Sigmoid colon (tissue), 4 donors: ENCODE measurements around the gene WDR1.

Experiments used
- EP300 ChIP-seq, 4 donors: sonication (generic); formaldehyde crosslinking; IDR thresholded peaks; one replicate each; pipeline ENCODE4 v1.6.1; 2017; ENCODE audit warnings: antibody characterized with exemption in 4 of 4
- POLR2A ChIP-seq, 2 donors: fragments of 450-650 bp; IDR thresholded peaks; one replicate each; pipeline ENCODE4 v1.6.1; 2016; ENCODE audit warnings: antibody characterized with exemption in 2 of 2, mild to moderate bottlenecking in 2 of 2, moderate library complexity in 2 of 2
- POLR2AphosphoS5 ChIP-seq, 4 donors: sonication (generic); formaldehyde crosslinking; IDR thresholded peaks; one replicate each; pipeline ENCODE4 v1.6.1; 2017; ENCODE audit warnings: antibody characterized with exemption in 4 of 4
- TF ChIP-seq, protein P1 (sequence below), 4 experiments: fragments of 450-650 bp in 3 of 4; fragments of 200-600 bp in 1 of 4; IDR thresholded peaks; one replicate each; pipeline ENCODE4 v1.5.1; 2016 to 2019; ENCODE audit warnings: antibody characterized with exemption in 4 of 4, mild to moderate bottlenecking in 3 of 4, moderate library complexity in 2 of 4

DNA sequence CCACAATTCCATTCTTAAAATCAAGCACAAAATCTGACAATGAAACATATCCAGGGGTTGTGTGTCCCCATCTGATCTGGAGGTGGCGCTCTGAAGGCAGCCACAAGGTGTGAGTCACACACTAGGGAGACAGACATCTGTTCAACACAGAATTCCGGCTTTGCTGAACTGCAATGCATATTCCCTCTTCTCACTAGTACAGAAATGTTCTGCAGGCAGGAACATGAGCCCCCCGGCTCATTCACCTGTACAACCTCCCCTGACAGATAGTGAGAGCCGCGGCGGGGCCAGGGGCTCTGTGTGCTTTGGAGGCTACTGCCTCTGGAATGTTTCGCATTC, 41.9 kb downstream of the WDR1 start:
- TF ChIP-seq POLR2A (IDR thresholded peaks at IDR 0.05), result no peak
- TF ChIP-seq, protein P1, sequence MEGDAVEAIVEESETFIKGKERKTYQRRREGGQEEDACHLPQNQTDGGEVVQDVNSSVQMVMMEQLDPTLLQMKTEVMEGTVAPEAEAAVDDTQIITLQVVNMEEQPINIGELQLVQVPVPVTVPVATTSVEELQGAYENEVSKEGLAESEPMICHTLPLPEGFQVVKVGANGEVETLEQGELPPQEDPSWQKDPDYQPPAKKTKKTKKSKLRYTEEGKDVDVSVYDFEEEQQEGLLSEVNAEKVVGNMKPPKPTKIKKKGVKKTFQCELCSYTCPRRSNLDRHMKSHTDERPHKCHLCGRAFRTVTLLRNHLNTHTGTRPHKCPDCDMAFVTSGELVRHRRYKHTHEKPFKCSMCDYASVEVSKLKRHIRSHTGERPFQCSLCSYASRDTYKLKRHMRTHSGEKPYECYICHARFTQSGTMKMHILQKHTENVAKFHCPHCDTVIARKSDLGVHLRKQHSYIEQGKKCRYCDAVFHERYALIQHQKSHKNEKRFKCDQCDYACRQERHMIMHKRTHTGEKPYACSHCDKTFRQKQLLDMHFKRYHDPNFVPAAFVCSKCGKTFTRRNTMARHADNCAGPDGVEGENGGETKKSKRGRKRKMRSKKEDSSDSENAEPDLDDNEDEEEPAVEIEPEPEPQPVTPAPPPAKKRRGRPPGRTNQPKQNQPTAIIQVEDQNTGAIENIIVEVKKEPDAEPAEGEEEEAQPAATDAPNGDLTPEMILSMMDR (IDR thresholded peaks at IDR 0.05), result no peak
- TF ChIP-seq POLR2AphosphoS5 (IDR thresholded peaks at IDR 0.05), result peak in 2 of 4 donors; percentile 2 to 13
- TF ChIP-seq EP300 (IDR thresholded peaks at IDR 0.05), result no peak
